AG10803 (cell line): ENCODE data around the gene PTK7.

Experiments
- DNase-seq: peaks from one replicate; pipeline ENCODE4 v3.0.0; 2010; ENCODE audit warnings: low read depth
- H3K4me3 ChIP-seq: 2 replicates; pipeline ENCODE4 v1.5.1; 2011; ENCODE audit warnings: mild to moderate bottlenecking, low read length, control low read depth
- CTCF ChIP-seq: conservative IDR thresholded peaks from 2 replicates; pipeline ENCODE4 v1.5.1; 2011; ENCODE audit warnings: mild to moderate bottlenecking, low read length, control low read depth, inconsistent platforms

PTK7 gene

GRCh38 chr6:43043310-43043709 is 32.8 kb upstream of the PTK7 start:
- no peak for TF ChIP-seq CTCF
- DNase-seq = no peak
- no peak overlapping the region for H3K4me3 ChIP-seq

- no peak overlapping the region for H3K4me3 ChIP-seq
- no peak for TF ChIP-seq CTCF
- DNase-seq = no peak
Observed at GRCh38 chr6:43045371-43045930, 30.7 kb upstream of the PTK7 start.

GRCh38 chr6:43047998-43048397 is 28.1 kb upstream of the PTK7 start:
- no peak overlapping the region for H3K4me3 ChIP-seq
- TF ChIP-seq CTCF = no peak
- no peak for DNase-seq

GRCh38 chr6:43050981-43051380 is 25.1 kb upstream of the PTK7 start:
- TF ChIP-seq CTCF = no peak
- H3K4me3 ChIP-seq = no peak overlapping the region
- no peak for DNase-seq

- no peak for DNase-seq
- H3K4me3 ChIP-seq = peak overlapping the region; percentile 93
- no peak for TF ChIP-seq CTCF
Observed at GRCh38 chr6:43052225-43052841, 23.8 kb upstream of the PTK7 start.

GRCh38 chr6:43052842-43053544 is 23.1 kb upstream of the PTK7 start:
- no peak for DNase-seq
- peak overlapping the region; percentile 93 for H3K4me3 ChIP-seq
- no peak for TF ChIP-seq CTCF
